Fibroblast of the aortic adventitia (primary cell): ENCODE measurements around the gene DYTN. TPM values are rescaled to one million over a fixed set of nuclear protein-coding genes. Genes with fewer than 3 reads are reported as not detected.

Experiments used
- DNase-seq: peaks from one replicate; pipeline ENCODE4 v3.0.0-alpha.2; 2010; ENCODE audit warnings: low read depth
- H3K4me3 ChIP-seq: 2 replicates; pipeline ENCODE4 v1.5.1; 2011; ENCODE audit warnings: low read depth, mild to moderate bottlenecking, control low read depth, low read length, moderate library complexity
- total RNA-seq: library from RNA; depleted of rRNA; stranded (reverse); fragments of >200 nt; gene quantifications from 2 replicates; pipeline ENCODE4 v1.2.3, GENCODE V29; 2012; ENCODE audit warnings: low replicate concordance
- TF ChIP-seq, protein P1 (sequence below): IDR thresholded peaks from 2 replicates; pipeline ENCODE4 v1.5.1; 2011; ENCODE audit warnings: mild to moderate bottlenecking, low read length, control low read depth, inconsistent platforms; ENCODE audit not compliant: insufficient read depth

The DYTN gene
- total RNA-seq, 1 donor, result not detected

DNA sequence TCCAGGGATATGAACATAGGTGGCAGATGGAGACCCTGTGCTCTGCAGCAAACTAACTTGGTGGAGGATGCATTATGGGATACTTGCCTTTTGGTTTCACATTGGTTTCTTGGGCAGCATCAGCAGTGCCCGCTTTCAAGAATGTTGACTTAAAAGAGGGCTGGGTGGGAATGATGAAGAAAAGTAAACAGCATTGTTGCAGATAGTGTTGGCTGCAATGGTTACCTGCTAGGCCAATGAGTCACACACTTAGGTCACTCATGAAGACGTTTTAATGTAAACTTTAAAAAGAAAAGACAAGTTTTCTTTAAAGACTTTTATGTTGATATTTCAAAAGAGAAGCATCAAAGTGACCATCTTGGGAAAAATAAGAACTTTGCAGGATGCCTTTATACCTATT lies 102.0 kb downstream of the DYTN start:
- H3K4me3 ChIP-seq, result no peak overlapping the region
- peak; percentile 3 for DNase-seq
- TF ChIP-seq, protein P1, sequence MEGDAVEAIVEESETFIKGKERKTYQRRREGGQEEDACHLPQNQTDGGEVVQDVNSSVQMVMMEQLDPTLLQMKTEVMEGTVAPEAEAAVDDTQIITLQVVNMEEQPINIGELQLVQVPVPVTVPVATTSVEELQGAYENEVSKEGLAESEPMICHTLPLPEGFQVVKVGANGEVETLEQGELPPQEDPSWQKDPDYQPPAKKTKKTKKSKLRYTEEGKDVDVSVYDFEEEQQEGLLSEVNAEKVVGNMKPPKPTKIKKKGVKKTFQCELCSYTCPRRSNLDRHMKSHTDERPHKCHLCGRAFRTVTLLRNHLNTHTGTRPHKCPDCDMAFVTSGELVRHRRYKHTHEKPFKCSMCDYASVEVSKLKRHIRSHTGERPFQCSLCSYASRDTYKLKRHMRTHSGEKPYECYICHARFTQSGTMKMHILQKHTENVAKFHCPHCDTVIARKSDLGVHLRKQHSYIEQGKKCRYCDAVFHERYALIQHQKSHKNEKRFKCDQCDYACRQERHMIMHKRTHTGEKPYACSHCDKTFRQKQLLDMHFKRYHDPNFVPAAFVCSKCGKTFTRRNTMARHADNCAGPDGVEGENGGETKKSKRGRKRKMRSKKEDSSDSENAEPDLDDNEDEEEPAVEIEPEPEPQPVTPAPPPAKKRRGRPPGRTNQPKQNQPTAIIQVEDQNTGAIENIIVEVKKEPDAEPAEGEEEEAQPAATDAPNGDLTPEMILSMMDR, result no peak

DNA sequence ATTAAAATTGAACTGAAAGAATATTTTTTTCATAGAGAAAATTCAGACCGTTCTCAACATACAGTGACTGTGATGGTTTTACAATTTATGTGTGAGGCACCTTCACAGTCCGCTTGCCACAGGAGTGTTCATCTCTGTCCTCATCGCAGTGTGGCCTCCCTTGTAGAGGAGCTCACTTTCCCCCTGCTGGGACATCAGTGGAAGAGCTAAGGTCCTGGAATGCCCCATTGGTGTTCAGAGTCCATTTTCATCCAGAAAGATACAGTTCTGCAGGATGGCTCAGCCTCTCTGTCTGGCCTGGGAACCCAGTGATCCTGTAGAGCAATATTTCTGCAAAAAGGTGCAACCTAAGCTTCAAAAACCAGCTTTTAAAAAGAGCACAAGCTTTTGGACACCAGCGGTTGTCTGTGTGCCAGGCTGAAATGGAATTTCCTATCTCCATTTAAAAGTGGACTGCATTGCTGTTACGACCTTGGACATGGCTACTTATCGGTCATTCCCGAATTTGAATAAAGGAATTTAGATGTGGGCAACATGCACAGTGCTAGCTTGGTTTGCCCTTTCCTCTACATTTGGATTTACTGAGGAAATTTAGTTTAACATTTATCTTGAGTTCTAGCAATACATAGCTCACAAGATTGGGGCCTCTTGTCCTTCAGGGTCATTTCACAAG lies 102.6 kb downstream of the DYTN start:
- DNase-seq, result no peak

DNA sequence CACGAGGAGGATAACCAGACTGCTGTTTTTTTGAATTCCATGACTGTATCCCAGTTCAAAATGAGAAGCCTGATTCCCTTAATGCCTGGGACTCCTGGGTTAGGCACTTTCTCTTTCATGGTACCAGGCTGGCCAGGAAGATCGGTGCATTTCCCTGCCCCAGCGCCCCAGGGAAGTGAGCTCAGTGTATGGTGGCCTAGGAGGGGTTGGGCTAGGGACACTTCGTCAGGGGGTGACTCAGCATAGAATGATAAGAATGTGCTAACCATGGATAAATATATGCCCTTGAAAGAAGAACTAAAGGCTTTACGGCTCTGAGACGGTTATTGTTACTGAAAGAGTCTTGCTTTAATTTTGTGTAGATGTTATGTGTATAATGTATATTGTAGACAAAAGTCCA lies 103.4 kb downstream of the DYTN start:
- no peak for DNase-seq
- no peak overlapping the region for H3K4me3 ChIP-seq
- TF ChIP-seq, protein P1, result no peak

More for the DNA sequence above, 102.6 kb downstream of the DYTN start:
- TF ChIP-seq, protein P1, result no peak
- no peak overlapping the region for H3K4me3 ChIP-seq

DNA sequence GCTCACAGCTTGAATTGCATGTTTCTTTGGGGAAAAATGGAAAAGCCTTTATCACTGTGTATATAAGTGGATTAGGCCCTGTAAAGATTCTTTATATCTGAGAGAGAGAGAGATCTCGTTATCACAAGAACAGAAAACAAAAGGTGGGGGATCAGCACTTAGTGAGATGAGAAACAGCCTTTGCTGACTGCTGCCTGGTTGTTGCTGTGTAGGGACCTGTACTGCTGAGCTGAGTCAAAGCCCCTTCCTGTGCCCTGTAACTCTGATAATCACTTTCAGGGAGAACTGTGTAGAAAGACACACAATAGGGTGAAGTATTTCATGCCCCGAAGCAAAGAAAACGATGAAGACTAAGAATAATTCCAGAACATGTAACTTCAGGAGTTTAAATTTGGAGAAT lies 106.5 kb downstream of the DYTN start:
- no peak for DNase-seq
- H3K4me3 ChIP-seq, result no peak overlapping the region
- TF ChIP-seq, protein P1, result no peak

DNA sequence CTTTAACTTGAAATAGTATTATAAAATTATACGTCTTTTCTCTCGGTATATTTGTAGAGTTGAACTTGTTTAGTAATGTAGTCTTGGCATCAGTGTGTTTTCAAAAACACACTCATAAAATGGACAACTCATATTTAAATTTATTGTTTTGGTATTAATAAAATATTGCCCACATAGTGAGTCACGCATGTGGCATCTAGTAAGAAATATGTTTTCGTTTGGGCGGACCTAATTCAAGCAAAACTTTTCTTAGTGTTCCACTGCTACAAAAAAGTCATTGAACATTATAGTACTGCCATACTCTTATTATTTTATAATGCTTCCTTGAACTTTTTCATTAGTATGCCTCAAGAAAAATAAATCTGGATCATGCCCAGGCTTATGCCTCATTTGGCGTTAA lies 107.0 kb downstream of the DYTN start:
- no peak overlapping the region for H3K4me3 ChIP-seq
- DNase-seq, result no peak

DNA sequence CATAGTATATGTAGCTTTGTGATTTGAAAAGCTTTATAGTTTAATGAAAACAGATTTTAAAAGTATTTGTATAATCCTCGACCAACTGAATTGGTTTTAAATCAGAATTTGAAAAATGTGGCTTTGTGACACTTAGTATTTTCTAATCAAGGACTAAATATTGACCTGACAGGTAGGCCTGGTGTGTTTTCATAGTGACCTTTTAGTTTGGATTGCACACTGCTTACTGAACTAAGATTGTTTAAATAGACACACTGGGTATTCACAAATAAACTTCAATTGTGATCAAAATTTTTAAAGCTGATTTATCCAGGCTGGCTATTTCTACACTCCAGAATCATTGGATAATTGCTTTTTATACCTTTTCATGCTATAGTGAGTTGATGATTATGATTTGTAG lies 107.7 kb downstream of the DYTN start:
- DNase-seq, result no peak
- no peak overlapping the region for H3K4me3 ChIP-seq
- TF ChIP-seq, protein P1, result no peak

More for the DNA sequence above, 107.0 kb downstream of the DYTN start:
- TF ChIP-seq, protein P1, result no peak

DNA sequence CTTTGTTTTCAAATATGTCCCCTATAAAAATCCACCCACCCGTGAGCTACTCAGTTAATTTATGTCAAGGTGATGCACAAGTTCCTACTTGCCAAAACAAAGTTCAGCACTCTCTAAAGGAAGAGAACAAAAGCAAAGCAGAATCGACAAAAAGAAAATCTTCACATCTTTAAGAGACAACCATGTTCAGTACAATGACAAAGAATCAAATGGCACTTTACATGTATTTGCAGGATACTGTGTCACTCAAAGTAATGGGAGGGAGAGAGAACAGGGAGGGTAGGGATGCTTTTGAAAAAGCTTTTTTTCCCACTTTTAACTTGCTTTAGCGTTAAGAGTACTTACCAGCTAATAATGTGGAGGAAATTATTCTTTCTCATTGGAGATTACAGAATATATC lies 115.0 kb downstream of the DYTN start:
- no peak overlapping the region for H3K4me3 ChIP-seq
- TF ChIP-seq, protein P1, result no peak
- DNase-seq, result no peak
